C4-2B (cell line): ENCODE data around the gene SGK1.

Experiments
- CTCF ChIP-seq: fragments of 450-650 bp; conservative IDR thresholded peaks from 2 replicates; pipeline ENCODE4 v1.5.1; 2017; ENCODE audit warnings: mild to moderate bottlenecking
- ZFX ChIP-seq: fragments of 450-650 bp; IDR thresholded peaks from 2 replicates; pipeline ENCODE4 v1.6.1; 2017

GRCh38 chr6:134314006-134314821 lies 3.7 kb downstream of the SGK1 start:
- TF ChIP-seq CTCF, result no peak
- TF ChIP-seq ZFX, result no peak
